AG04449 (cell line): Measurements from ENCODE around the gene RCOR3.
"Not testable (repeated sequence)": the region's sequence is repeated elsewhere in the genome, so short reads cannot be mapped to it uniquely, and the experiment has no call there.

Experiments
- CTCF ChIA-PET: fragments of 350-600 bp; formaldehyde crosslinking; extraction: SDS; loops from one replicate; lab custom pipeline; 2021; ENCODE audit warnings: antibody characterized with exemption; lab: Yijun Ruan, JAX
- POLR2A ChIA-PET: fragments of 400-600, 350-600 bp; formaldehyde crosslinking; extraction: SDS; loops from one replicate; lab custom pipeline; 2020; ENCODE audit warnings: antibody characterized with exemption, inconsistent platforms; lab: Yijun Ruan, JAX
- DNase-seq: peaks from one replicate; pipeline ENCODE4 v3.0.0-alpha.2; 2010; ENCODE audit warnings: low read depth, low spot score
- H3K4me3 ChIP-seq: 2 replicates; pipeline ENCODE4 v1.5.1; 2011; ENCODE audit warnings: low read depth, mild to moderate bottlenecking, control low read depth, low read length
- CTCF ChIP-seq: IDR thresholded peaks from one replicate; pipeline ENCODE4 v1.5.1; 2011; ENCODE audit warnings: mild to moderate bottlenecking, moderate library complexity, low read length, control low read depth, inconsistent platforms; ENCODE audit not compliant: insufficient read depth; ENCODE audit errors: missing control alignments

The RCOR3 gene

GRCh38 chr1:211258756-211259637 lies at the start of gene RCOR3:
Gene RCOR3 (plus strand): TSS chr1:211259366. CDS start chr1:211259561, 195 bp downstream.
- POLR2A ChIA-PET, result interaction anchor here (0.7 to 1.0 kb wide), 3 partner anchors 15 to 885 kb away, joined by 3 to 4 read pairs (median 3); no protein-coding TSS in a partner anchor
- peak; percentile 77 for TF ChIP-seq CTCF
- CTCF ChIA-PET, result interaction anchor here (0.9 to 1.8 kb wide), 9 partner anchors 8 to 1115 kb away, joined by 3 to 6 read pairs (median 3); no protein-coding TSS in a partner anchor
- DNase-seq, result no peak
- peak within 1 kb of the TSS; percentile 93 for H3K4me3 ChIP-seq

DNA sequence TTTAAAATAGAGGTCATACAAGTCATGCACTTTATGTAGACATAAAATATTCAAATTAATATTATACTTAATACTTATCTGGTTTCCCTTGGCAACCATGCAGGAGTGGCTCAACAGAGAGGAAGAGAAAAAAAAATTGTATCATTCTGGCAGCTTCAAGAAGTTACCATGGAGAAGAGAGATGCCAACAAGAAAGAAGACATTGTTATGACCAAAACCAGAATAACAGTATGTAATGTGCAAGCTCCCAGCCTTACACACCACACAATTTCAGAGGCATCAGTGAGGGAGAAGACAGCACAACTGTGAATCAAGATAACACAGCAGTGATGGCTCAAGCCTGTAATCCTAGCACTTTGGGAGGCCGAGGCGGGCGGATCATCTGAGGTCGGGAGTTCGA lies 49.1 kb upstream of the RCOR3 start:
- H3K4me3 ChIP-seq, result no peak overlapping the region
- CTCF ChIA-PET, result no interaction called here
- TF ChIP-seq CTCF, result no peak
- DNase-seq, result no peak
- POLR2A ChIA-PET, result interaction anchor here (0.7 kb wide), 1 partner anchor 429 kb away, joined by 5 read pairs; no protein-coding TSS in a partner anchor

GRCh38 chr1:211210965-211211364 lies 48.2 kb upstream of the RCOR3 start:
- no peak overlapping the region for H3K4me3 ChIP-seq
- no peak for TF ChIP-seq CTCF
- DNase-seq, result no peak
- POLR2A ChIA-PET, result no interaction called here
- CTCF ChIA-PET, result no interaction called here

GRCh38 chr1:211213702-211214101 lies 45.5 kb upstream of the RCOR3 start:
- ChIA-PET POLR2A (no interaction called here), CTCF (no interaction called here)
- no peak overlapping the region for H3K4me3 ChIP-seq
- no peak for TF ChIP-seq CTCF
- DNase-seq, result no peak

GRCh38 chr1:211215577-211215976 lies 43.6 kb upstream of the RCOR3 start:
- no peak for DNase-seq
- no peak overlapping the region for H3K4me3 ChIP-seq
- ChIA-PET CTCF (no interaction called here), POLR2A (no interaction called here)
- no peak for TF ChIP-seq CTCF

- ChIA-PET CTCF (no interaction called here), POLR2A (no interaction called here)
- DNase-seq, result no peak
Measured at GRCh38 chr1:211217392-211217791, 41.8 kb upstream of the RCOR3 start.

GRCh38 chr1:211222469-211223234 lies 36.5 kb upstream of the RCOR3 start:
- DNase-seq, CTCF ChIA-PET, POLR2A ChIA-PET, H3K4me3 ChIP-seq: not testable (repeated sequence)

More at GRCh38 chr1:211217392-211217791, 41.8 kb upstream of the RCOR3 start:
- no peak overlapping the region for H3K4me3 ChIP-seq
- TF ChIP-seq CTCF, result no peak

- POLR2A ChIA-PET, CTCF ChIA-PET, DNase-seq, H3K4me3 ChIP-seq: not testable (repeated sequence)
Measured at GRCh38 chr1:211228573-211229364, 30.4 kb upstream of the RCOR3 start.
